Activated naive CD4-positive, alpha-beta T cell treated with anti-CD3 and anti-CD28 coated beads for 36 hours (primary cell): ENCODE results near the gene SFXN1. TPM values are rescaled to one million over a fixed set of nuclear protein-coding genes. Genes with fewer than 3 reads are reported as not detected.

ENCODE experiments used
- CTCF ChIA-PET: fragments of 350-600 bp; sonication (Branson Sonifier 250); formaldehyde crosslinking; loops from one replicate; lab custom pipeline; 2021; ENCODE audit warnings: antibody characterized with exemption; lab: Charles Lee
- DNase-seq: peaks from one replicate; pipeline ENCODE4 v3.0.0-alpha.2; 2020
- H3K27ac Mint-ChIP-seq: one replicate; pipeline ENCODE4 v1.8.0; 2021; ENCODE audit warnings: mild to moderate bottlenecking, mixed read lengths
- H3K27me3 Mint-ChIP-seq: one replicate; pipeline ENCODE4 v1.8.0; 2021; ENCODE audit warnings: low read depth, mixed read lengths
- H3K36me3 Mint-ChIP-seq: one replicate; pipeline ENCODE4 v1.8.0; 2021; ENCODE audit warnings: low read depth, mixed read lengths
- H3K4me1 Mint-ChIP-seq: one replicate; pipeline ENCODE4 v1.8.0; 2021; ENCODE audit warnings: low read depth, mixed read lengths
- H3K4me3 Mint-ChIP-seq: one replicate; pipeline ENCODE4 v1.8.0; 2021; ENCODE audit warnings: mild to moderate bottlenecking, moderate library complexity, mixed read lengths
- H3K9me3 Mint-ChIP-seq: one replicate; pipeline ENCODE4 v1.8.0; 2021; ENCODE audit warnings: mixed read lengths
- intact Hi-C: fragments of 100-400 bp; cut with micrococcal nuclease; formaldehyde crosslinking; loops from one replicate; pipeline ENCODE4 v1.15.1; 2023
- total RNA-seq, 2 experiments: library from RNA; stranded (reverse); gene quantifications; one replicate each; pipeline ENCODE4 v1.2.3, GENCODE V29; 2021

SFXN1 gene
- total RNA-seq, 2 experiments from 2014 or later, result 350 to 358 TPM

DNA sequence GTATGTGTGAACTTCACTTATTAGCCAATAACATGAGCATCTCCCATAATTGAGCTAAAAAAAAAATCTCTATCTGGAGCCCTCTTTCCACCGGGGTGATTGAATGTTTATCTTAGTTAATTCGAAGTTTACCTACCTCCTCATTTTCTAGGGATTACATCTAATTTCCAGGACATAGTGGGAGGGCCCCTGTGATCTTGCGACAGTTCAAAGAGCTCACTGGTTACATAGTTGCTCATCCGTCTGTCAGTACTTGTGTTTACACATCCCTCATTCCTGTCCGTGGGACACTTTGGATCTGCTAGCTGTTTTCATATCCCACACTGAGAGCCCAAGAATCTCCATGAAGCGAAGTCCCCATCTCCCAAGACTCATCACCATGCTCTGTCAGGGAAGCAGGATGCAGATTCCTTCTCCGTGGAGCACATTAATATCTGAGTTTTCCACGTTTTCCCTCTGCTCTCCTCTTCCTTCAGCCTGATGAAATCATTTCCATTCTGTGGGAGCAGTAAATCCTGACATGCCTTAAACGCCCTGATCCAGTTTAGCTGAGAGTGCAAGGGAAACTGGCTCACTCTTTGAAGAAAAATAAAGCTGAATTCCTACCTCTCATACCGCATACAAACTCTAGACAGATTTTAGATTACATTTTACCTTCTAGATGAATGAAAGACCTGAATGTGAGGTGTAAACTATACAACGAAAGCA is 10.2 kb upstream of the SFXN1 start:
- Mint-ChIP-seq H3K27me3 (no peaks in the 10 kb centered on the region), H3K4me1 (peaks cover 23% of the 10 kb centered on the region), H3K9me3 (no peaks in the 10 kb centered on the region), H3K4me3 (no peak overlapping the region), H3K36me3 (no peaks in the 10 kb centered on the region), H3K27ac (no peak overlapping the region)
- CTCF ChIA-PET, result no interaction called here
- DNase-seq, result no peak
- intact Hi-C loops, result no loop called here

DNA sequence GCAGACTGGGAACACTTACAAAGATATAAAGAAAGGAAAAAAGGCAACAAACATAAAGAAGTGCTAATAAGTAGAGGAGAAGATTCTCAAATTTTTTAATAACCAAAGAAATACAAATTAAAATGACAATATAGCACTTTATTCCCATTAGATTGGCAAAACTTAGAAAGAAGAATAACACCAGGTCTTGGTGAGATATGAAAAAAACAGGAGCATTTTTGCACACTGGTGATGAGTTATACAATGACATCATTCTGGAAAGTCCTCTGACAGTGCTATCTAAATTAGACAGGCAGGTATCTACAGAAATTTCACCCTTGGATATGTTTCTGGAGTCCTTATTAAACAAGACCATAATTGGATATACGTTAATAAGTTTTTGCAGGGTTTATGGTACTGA is 9.5 kb upstream of the SFXN1 start:
- CTCF ChIA-PET, result no interaction called here
- DNase-seq, result no peak
- Mint-ChIP-seq H3K4me1 (peaks cover 23% of the 10 kb centered on the region), H3K27ac (no peak overlapping the region), H3K36me3 (no peaks in the 10 kb centered on the region), H3K4me3 (no peak overlapping the region), H3K9me3 (no peaks in the 10 kb centered on the region), H3K27me3 (no peaks in the 10 kb centered on the region)
- intact Hi-C loops, result no loop called here

GRCh38 chr5:175469916-175470315 is 8.4 kb upstream of the SFXN1 start:
- Mint-ChIP-seq H3K27ac (no peak overlapping the region), H3K27me3 (no peaks in the 10 kb centered on the region), H3K36me3 (no peaks in the 10 kb centered on the region), H3K4me3 (no peak overlapping the region), H3K4me1 (peaks cover 16% of the 10 kb centered on the region), H3K9me3 (no peaks in the 10 kb centered on the region)
- CTCF ChIA-PET, result no interaction called here
- DNase-seq, result no peak
- intact Hi-C loops, result loop anchor here (10.0 kb wide), 1 partner anchor 1585 kb away; the partner anchor contains the start of gene CPEB4

DNA sequence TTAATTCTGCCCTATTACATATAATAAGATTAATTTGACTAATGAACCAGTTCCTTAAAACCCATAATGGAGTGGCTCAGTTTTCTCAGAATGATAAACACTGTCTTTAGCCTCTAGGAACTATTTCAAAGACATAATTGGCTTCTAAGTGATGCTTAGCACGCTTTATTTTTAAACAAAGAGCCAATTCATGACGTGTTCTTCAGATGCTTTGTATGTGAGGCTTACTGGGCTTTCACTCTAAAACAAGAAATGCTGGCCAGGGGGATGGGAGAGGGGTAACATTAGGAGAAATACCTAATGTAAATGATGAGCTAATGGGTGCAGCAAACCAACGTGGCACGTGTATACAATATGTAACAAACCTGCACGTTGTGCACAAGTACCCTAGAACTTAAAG is 7.6 kb upstream of the SFXN1 start:
- Mint-ChIP-seq H3K36me3 (no peaks in the 10 kb centered on the region), H3K4me3 (no peak overlapping the region), H3K27ac (no peak overlapping the region), H3K27me3 (no peaks in the 10 kb centered on the region), H3K4me1 (peaks cover 11% of the 10 kb centered on the region), H3K9me3 (no peaks in the 10 kb centered on the region)
- DNase-seq, result no peak
- intact Hi-C loops, result loop anchor here (10.0 kb wide), 1 partner anchor 1586 kb away; the partner anchor contains the start of gene CPEB4
- CTCF ChIA-PET, result interaction anchor here (1.6 kb wide), 1 partner anchor 63 kb away, joined by 3 read pairs; no protein-coding TSS in a partner anchor

GRCh38 chr5:175471196-175471595 is 7.2 kb upstream of the SFXN1 start:
- Mint-ChIP-seq H3K4me3 (no peak overlapping the region), H3K27ac (no peak overlapping the region), H3K9me3 (no peaks in the 10 kb centered on the region), H3K36me3 (no peaks in the 10 kb centered on the region), H3K4me1 (peaks cover 14% of the 10 kb centered on the region), H3K27me3 (no peaks in the 10 kb centered on the region)
- CTCF ChIA-PET, result interaction anchor here (1.6 kb wide), 1 partner anchor 63 kb away, joined by 3 read pairs; no protein-coding TSS in a partner anchor
- intact Hi-C loops, result loop anchor here (10.0 kb wide), 1 partner anchor 1586 kb away; the partner anchor contains the start of gene CPEB4
- DNase-seq, result no peak

DNA sequence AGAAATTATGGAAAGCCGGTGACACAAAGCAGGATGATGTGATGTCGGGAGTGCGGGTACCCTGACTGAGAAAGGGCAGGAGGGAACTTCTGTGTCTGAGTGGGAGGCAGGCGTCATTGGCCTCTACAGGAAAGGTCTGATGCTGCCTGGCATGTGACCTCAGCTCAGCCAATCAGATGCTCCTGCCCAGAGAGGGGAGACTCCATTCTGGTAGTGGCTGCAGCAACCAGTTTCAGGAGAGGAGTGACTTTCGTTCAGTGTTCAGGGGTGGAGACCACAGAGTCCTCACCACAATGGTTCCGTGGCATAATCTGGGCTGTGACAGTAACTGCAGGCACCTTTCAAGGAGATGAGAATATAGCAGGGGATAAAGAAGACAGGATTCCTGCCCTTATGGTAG is 6.7 kb upstream of the SFXN1 start:
- H3K4me3 Mint-ChIP-seq, result no peak overlapping the region
- no peaks in the 10 kb centered on the region for H3K36me3 Mint-ChIP-seq
- peak; percentile 48 for DNase-seq
- H3K27ac Mint-ChIP-seq, result no peak overlapping the region
- H3K4me1 Mint-ChIP-seq, result peaks cover 19% of the 10 kb centered on the region
- intact Hi-C loops, result loop anchor here (10.0 kb wide), 1 partner anchor 1587 kb away; the partner anchor contains the start of gene CPEB4
- CTCF ChIA-PET, result interaction anchor here (1.6 kb wide), 1 partner anchor 62 kb away, joined by 3 read pairs; no protein-coding TSS in a partner anchor
- no peaks in the 10 kb centered on the region for H3K9me3 Mint-ChIP-seq
- no peaks in the 10 kb centered on the region for H3K27me3 Mint-ChIP-seq

DNA sequence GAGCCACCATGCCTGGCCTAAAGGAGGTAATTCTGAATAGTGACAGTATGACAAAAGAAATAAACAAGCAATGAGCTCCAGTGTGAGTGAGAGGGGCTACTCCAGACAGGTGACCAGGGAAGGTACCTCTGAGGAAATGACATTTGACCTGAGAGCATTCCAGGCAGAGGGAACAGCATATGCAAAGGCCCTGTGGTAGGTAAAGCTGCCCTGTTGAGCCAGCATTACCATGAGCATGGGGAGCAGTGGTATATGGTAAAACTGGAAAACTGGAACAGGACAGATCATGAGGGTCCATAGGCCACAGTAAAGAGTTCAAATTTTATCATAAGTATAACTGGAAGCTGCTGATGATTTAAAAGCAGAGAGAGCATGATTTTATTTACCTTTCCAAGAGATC is 6.0 kb upstream of the SFXN1 start:
- intact Hi-C loops, result loop anchor here (10.0 kb wide), 1 partner anchor 1588 kb away; the partner anchor contains the start of gene CPEB4
- Mint-ChIP-seq H3K4me3 (no peak overlapping the region), H3K9me3 (no peaks in the 10 kb centered on the region), H3K27ac (no peak overlapping the region), H3K27me3 (no peaks in the 10 kb centered on the region), H3K36me3 (no peaks in the 10 kb centered on the region), H3K4me1 (peaks cover 22% of the 10 kb centered on the region)
- CTCF ChIA-PET, result interaction anchor here (0.7 to 1.6 kb wide), 2 partner anchors 8 to 62 kb away, joined by 3 read pairs; no protein-coding TSS in a partner anchor
- no peak for DNase-seq

DNA sequence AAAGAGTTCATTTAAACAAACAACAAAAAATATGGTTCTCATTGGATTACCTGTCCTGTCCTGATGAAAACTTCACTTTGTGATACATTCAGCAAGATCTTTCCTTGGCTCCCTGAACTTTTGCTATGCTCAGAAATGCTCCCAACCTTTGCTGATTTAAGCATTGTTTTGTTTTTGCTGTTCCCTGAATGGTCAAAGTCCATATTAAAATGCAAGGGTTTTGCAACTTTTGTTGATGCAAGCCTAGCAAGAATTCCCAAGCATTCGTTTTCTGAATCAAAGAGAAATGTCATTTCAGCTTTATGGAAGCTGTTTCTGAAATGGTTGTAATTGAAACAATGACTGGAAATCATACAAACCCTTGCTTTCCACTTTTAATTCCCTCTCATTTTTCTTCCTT is 3.1 kb upstream of the SFXN1 start:
- no peaks in the 10 kb centered on the region for H3K9me3 Mint-ChIP-seq
- no peaks in the 10 kb centered on the region for H3K27me3 Mint-ChIP-seq
- no peak overlapping the region for H3K27ac Mint-ChIP-seq
- peaks cover 13% of the 10 kb centered on the region for H3K36me3 Mint-ChIP-seq
- DNase-seq, result no peak
- intact Hi-C loops, result loop anchor here (5.0 to 10.0 kb wide), 2 partner anchors 242 to 1590 kb away; partner anchors contain the start of gene CPEB4
- H3K4me3 Mint-ChIP-seq, result no peak overlapping the region
- H3K4me1 Mint-ChIP-seq, result peaks cover 32% of the 10 kb centered on the region
- CTCF ChIA-PET, result interaction anchor here (0.6 to 4.0 kb wide), 6 partner anchors 10 to 542 kb away, joined by 3 to 31 read pairs (median 3); no protein-coding TSS in a partner anchor

- no peak overlapping the region for H3K27ac Mint-ChIP-seq
- no peak for DNase-seq
- H3K4me1 Mint-ChIP-seq, result peaks cover 46% of the 10 kb centered on the region
- peak overlapping the region; percentile 72 for H3K4me3 Mint-ChIP-seq
- intact Hi-C loops, result loop anchor here (2.0 to 10.0 kb wide), 3 partner anchors 240 to 1593 kb away; partner anchors contain the start of gene CPEB4
- H3K36me3 Mint-ChIP-seq, result peaks cover 32% of the 10 kb centered on the region
- no peaks in the 10 kb centered on the region for H3K9me3 Mint-ChIP-seq
- CTCF ChIA-PET, result interaction anchor here (1.1 to 4.0 kb wide), 4 partner anchors 12 to 241 kb away, joined by 4 to 31 read pairs (median 7); no protein-coding TSS in a partner anchor
- no peaks in the 10 kb centered on the region for H3K27me3 Mint-ChIP-seq
Observed at GRCh38 chr5:175477440-175477839, 920 bp upstream of the SFXN1 start.

GRCh38 chr5:175478008-175478383 is 364 bp upstream of the SFXN1 start:
- no peak for DNase-seq
- intact Hi-C loops, result loop anchor here (1.0 to 10.0 kb wide), 3 partner anchors 239 to 1862 kb away; partner anchors contain the start of genes BOD1 and CPEB4
- Mint-ChIP-seq H3K27me3 (no peaks in the 10 kb centered on the region), H3K9me3 (no peaks in the 10 kb centered on the region), H3K27ac (peak overlapping the region; percentile 68), H3K4me3 (peak overlapping the region; percentile 72), H3K36me3 (peaks cover 35% of the 10 kb centered on the region), H3K4me1 (peaks cover 50% of the 10 kb centered on the region)
- CTCF ChIA-PET, result interaction anchor here (0.6 to 1.4 kb wide), 6 partner anchors 14 to 241 kb away, joined by 4 to 8 read pairs (median 4); no protein-coding TSS in a partner anchor

DNA sequence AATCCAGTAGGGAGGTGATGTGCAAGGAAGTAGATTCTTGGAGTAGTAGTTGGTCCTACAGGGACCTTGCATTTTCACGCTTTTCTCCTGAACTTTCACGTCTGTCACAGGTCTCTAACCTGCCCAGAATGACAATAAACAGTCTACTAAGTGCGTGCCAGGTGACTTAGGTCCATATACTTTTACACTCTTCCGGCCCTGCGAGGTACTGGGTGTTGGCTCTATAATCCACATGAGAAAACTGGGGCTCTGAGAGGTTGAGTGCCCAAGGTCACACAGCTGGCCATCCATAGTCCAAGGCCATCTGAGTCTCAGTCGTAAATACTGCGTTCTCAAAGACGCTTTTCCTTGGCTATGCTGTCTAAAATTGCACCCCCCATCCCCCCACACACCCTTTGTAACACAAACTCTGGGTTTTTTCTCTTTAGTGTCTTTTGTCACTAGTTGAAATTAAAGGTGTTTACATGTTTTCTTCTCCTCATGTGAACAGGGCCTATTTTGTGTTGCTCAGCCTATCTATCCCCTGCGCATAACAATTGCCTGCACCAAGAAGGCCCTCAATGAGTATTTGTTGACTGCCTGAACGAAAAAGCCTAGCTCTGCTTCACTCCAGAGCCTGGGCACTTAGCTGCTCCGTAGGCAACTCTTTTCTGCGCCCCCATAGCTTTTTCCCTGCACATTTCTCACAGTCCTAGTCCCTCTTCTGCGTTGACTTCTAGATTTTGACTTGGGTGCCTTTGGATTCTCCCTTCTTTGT is 943 bp downstream of the SFXN1 start:
- CTCF ChIA-PET, result interaction anchor here (1.4 to 2.4 kb wide), 3 partner anchors 14 to 214 kb away, joined by 5 to 16 read pairs (median 9); no protein-coding TSS in a partner anchor
- peak overlapping the region; percentile 97 for H3K27ac Mint-ChIP-seq
- H3K36me3 Mint-ChIP-seq, result peaks cover 48% of the 10 kb centered on the region
- intact Hi-C loops, result loop anchor here (5.0 to 10.0 kb wide), 2 partner anchors 238 to 1595 kb away; partner anchors contain the start of gene CPEB4
- H3K4me1 Mint-ChIP-seq, result peaks cover 63% of the 10 kb centered on the region
- H3K4me3 Mint-ChIP-seq, result peak overlapping the region; percentile 94
- H3K27me3 Mint-ChIP-seq, result no peaks in the 10 kb centered on the region
- no peak for DNase-seq
- no peaks in the 10 kb centered on the region for H3K9me3 Mint-ChIP-seq

DNA sequence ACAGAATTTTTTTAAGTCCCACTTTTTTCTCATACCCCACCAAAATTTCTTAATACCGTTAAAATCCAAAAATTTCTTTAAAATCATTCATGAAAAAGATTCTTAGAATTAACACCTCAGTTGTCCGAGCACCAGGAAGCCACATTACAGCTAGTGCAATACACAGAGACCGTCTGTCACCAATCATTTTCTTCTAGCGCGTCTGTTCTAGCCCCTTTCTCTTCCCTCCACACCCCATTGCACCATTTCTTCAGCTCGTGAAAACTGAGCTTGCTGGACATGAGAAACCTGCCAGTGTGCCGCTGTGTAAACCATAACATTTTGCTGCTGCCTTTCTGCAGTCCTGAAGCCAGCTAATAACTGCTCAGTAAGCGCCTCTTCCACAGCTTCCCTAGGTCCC is 5.0 kb downstream of the SFXN1 start:
- H3K4me3 Mint-ChIP-seq, result no peak overlapping the region
- no peaks in the 10 kb centered on the region for H3K9me3 Mint-ChIP-seq
- no peaks in the 10 kb centered on the region for H3K27me3 Mint-ChIP-seq
- intact Hi-C loops, result no loop called here
- CTCF ChIA-PET, result no interaction called here
- peaks cover 77% of the 10 kb centered on the region for H3K4me1 Mint-ChIP-seq
- DNase-seq, result no peak
- no peak overlapping the region for H3K27ac Mint-ChIP-seq
- H3K36me3 Mint-ChIP-seq, result peaks cover 76% of the 10 kb centered on the region
